GM19467 (cell line): ENCODE results near the gene SSTR3.
A peak's percentile ranks its signal among the peaks of the same experiment; 100 is the strongest.

Experiments
- ATAC-seq: cut with Tn5 transposase; IDR thresholded peaks from one replicate; pipeline ENCODE4 v1.9.1; 2021; ENCODE audit warnings: mild to moderate bottlenecking, moderate library complexity; ENCODE audit not compliant: unreplicated experiment

SSTR3 gene

DNA sequence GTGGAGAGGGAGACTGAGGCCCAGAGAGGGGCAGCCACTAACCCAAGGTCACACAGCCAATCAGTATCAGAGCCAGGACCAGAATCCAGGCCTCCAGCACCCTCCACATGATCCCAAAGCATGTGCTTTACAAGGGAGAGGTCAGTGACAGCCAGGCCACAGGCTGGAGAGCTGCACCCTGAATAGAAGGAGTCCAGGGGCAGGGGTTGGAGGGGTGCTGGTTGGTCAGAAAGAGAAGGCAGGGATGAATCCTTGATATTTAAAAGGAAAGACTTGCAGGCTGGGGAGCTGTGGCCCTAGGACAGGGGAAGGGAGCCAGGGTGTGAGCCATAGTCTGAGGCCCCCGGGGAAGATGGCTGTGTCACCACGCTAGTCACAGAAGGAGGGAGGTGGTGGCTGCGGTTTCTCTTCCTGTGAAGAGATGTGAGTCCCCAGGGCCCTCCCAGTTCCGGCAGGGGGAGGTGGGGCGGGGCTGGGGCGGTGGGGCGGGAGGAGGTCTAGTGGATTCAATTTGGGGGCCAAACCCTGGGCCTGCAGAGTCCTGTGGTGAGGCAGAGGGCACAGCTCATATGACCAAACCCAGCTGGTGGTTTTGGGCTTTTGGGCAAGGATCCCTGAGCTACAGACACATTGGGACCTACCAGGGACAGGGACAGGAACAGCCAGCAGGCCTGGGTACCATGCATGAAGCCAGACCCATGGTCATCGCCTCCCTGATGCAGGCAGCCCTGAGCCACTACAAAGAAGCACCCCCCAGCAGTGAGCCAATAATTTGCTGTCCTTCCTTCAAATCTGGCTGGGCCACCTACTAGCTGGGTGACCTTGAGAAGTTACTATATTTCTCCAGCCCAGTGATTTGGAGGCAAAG is 17.8 kb upstream of the SSTR3 start:
- peak; percentile 55 for ATAC-seq

DNA sequence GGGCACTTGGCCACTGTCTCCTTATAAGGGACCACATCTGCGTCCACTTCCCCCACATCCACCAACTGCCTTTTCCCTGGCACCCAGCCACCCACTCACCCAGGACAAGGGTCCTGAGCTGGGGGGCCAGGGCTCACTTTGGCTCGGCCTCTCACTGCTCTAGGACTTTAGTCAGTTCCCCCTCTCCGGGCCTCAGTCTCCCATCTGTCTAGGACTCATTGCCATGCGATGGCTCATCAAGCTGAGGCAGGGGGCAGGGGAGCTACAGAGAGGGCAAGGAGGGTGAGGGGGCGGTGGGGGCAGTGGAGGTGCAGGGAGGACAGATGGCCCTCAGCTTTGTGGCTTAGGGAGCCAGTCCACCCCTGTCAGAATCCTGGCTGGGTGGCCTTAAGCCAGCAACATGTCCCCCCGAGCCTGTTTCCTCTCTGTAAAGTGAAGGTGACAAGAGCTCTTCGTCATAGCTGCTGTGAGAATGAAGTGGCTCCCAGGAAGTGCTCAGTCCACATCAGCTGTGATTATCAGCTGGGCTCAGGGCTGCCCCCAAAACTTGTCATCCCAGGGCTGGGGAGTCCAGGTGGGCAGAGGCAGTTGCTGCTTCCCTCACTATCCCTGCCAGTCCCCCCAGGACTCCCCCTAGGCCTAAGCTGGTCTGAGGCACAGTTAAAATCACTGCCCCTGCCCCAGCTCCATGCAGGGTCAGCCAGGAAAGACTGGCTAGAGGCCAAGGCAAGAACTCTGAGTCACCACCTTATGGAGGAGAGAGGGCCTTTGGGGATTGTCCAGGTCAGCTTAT is 16.9 kb upstream of the SSTR3 start:
- ATAC-seq = no peak

DNA sequence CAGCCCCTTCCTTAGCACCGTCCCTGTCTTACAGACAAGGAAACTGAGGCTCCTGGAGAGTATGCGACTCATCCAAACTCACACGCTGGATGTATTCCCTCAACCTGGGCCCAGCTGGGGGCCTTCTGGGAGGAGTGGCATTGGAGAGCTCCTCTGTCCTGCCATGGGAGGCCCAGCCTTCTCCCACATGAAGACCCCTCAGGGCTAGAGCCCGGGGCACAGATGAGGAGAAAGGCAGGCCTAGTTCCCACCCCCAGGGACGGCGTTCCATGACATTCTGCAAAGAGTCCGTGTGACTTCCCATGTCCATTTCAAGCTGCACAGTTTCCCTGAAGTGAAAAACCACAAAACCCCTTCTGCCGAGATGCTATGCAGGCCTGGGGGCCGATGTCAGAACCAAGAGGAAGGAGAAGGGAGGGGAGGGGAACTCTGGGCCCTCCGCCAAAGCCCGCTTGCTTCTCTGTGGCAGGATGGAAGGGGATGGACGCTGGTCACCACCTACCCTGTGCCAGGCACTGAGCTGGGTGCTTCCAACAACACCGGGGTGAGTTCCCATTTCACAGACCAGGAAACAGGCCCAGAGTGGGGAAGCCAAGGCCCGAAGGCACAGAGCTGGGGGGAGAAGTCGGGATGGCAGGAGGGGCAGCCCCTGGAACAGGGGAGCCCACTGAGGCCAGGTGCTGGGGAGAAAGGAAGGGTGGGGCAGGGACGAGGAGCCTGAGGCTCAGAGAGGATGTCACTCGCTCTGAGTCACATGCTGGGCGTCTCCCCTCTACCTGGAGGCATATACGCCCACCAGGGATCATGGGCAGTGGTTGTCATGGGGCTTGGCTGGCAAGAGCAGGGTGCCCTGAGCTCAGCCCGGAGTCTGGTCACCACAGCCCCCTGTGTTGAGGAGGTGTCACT is 16.1 kb upstream of the SSTR3 start:
- no peak for ATAC-seq

DNA sequence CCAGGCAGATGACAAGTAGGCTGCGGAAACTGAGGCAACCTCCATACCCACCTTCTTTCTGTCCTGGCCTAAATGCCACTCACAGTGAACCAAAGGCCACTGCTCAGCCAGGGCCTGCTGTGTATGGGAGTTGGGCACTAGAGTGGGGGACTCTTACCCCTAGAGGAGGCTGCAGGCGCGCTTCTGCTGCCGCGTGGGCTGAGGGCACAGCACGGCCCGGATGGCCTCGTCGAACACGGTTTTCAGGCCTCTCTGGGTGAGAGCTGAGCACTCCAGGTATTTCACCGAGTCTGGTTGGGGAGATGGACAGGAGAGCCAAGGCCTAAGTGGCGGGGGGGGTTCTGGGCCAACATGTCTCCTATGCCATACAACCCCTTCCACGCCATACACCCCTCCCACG is 14.2 kb upstream of the SSTR3 start:
- ATAC-seq = no peak

DNA sequence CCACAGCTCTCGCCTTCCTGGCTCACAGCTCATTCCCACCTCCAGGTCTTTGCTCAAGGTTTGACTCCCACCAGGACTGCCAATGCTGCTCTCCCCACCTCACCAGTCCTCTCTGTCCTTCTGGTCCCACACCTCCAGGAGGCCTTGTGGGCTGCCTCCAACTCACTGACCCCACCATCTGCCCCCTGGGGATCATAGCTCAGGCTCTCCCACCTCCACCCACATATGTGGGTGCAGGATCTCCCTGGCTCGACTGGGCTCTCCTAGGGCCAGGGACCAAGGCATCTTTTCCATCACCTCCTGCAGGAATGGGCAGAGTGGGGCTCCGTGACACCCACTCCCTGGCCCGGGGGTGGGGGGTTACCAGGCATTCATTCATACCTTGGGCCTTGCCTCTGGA is 13.8 kb upstream of the SSTR3 start:
- no peak for ATAC-seq

DNA sequence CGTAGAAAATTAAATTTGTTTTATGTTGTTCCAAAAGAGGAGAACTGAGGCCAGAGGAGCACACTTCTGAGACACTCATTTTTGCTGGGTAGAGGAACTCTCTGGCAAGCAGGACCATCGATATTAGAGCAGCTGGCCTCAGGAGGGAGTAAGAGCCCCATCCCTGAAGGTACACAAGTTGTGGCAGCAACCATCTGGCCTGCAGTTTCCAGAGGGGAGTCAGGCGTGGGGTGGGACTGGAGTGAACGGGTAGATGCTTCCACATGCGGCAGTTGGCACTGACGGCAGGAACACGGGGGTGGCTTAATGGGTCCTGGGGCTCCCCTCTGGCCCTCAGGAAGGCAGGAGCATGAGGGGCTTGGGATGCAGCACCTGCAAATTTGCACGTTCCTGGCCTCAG is 13.2 kb upstream of the SSTR3 start:
- ATAC-seq = no peak

DNA sequence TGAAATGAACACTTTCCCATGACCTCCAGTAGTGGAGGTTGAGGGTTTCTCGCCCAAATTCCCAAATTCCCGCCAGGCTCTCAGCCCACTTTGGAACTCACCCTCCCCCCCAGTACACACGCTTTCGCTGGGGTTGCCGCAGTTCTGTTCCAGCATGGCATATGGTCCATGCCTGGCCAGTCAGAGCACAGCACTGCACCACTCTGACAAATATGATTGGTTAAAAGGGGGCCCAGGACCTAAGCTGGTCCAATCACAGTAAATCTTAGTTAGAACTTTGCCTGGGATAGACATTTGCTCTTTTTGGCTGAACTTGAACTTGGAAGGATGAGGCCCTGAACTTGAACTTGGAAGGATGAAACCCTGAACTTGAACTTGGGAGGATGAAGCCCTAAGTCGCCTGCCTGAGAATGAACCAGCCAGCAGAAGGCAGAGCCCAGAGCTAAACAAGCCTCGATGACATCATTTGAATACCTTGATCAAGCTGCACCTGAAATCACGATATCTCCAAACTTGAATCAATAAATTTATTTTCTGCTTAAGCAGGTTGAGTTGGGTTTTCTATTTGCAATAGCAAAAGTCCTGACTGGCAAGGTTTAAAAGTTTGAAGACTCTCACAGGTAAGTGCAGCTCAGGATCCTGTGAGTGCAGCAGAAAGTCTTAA is 12.6 kb upstream of the SSTR3 start:
- ATAC-seq = no peak

DNA sequence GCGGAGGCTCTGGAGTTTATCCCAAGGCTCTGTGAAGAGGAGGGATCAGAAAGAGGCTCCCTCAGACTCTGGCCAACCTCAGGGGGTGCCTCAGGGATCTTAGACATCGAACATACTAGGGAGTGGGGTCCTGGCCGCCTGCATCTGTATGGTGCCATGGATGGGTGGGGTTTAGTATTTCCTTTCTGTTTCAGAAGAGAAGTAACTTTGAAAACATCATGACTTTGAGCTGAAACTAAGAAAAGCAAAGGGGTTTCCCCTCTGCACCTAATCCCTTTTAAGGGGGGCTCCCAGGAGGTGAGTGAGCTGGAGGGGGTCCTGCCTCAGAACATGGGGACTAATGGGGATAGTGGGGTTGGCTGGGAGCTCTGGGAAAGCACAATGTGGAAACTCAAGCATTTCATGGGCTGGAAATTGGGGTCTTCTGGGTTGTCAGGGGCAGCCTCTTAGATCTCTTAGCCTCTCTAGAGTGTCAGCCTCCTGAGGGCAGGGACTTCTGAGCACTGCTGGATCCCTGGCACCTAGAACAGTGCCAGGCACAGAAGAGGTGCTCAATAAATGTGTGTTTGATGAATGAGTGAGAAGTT is 11.8 kb upstream of the SSTR3 start:
- peak; percentile 42 for ATAC-seq

DNA sequence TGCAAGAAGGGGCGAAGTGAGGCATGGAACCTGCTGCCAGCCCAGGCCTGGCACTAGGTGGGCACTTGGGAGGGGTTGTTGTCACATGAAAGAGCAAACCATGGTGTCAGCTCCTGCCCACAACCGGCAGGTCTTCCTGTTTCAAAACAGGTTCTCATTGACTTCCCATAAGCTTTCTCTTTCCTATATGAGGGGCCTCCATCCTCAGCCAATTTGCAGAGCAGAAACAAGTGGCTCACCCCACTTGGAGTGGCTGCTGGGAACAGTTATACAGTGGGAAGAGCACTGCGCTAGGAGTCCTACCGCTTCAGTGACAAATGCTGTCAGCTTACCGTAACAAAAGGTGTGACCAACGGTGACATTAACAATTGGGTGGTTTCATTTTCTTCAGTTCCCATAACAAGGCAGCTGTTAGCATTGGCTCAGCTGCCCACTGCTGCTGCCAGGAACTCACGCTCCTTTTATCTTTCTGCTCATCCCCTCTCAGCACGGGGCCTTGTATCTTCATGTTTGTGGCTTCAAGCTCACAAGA is 10.2 kb upstream of the SSTR3 start:
- no peak for ATAC-seq

DNA sequence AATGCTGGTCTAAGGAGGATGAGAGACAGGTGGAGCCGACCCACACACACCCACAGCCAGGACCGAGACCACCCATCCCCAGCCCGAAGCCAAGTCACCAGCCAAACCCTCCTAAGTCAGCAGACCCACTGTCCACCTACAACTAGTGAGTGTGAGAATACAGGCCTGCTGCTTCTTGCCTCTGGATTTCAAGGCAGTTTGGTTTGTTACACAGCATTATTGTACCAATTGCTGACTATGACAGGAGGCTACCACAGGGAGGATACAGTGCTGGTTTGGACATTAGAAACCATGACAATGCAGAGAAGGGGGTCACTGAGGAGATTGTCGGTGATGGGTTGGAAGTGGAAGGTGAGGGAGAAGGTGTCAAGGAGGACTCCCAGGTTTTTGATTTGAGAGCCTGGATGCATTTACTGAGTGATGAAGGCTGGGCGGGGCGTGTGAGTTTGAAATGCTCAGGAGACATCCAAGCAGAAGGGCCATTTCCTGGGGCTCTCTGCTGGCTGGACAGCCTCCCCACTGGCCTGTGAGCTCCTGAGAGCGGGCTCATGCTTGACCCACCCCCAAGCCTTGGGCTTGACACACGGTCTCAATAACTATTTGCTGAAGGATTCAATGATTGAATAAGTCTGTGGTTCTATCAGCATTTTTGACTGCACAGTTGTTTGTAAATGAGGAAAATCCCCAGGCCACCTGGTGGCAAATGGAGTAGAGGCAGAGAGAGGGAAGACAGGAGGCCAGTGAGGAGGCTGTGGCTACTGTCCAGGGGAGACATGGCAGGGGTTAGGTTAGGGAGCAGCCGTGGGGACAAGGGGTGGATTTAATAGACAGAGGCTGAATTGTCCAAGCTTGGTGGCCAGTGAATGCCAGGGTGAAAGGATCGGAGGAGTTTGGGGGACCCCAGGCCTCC is 9.4 kb upstream of the SSTR3 start:
- ATAC-seq = no peak

DNA sequence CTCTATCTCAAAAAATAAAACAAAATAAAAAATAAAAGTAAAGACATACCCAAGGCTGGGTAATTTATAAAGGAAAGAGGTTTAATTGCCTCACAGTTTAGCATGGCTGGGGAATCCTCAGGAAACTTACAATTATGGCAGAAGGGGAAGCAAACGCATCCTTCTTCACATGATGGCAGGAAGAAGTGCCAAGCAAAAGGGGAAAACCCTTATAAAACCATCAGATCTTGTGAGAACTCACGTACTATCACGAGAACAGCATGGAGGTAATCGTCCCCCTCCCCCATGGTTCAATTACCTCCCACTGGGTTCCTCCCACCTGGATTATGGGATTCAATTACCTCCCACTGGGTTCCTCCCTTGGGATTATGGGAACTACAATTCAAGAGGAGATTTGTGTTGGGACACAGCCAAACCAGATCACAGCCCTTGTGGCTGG is 8.3 kb upstream of the SSTR3 start:
- no peak for ATAC-seq

DNA sequence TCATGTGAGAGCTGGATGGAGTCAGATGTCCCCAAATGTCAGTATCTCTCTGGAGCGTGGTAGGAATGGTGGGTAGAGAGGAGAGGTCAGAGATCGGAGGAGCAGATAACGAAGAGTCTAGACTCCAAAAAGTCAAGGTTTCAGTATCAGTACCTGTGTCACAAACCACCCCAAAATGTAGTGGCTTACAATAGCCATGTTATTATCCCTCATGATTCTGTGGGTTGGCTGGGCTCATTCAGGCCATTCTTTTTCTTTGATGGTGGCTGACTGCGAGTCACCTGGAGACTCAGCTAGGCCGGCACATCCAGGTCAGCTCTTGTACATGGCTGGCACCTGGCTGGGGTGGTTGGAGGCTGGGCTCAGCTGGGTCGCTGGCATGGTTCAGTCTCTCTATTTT is 7.3 kb upstream of the SSTR3 start:
- no peak for ATAC-seq

DNA sequence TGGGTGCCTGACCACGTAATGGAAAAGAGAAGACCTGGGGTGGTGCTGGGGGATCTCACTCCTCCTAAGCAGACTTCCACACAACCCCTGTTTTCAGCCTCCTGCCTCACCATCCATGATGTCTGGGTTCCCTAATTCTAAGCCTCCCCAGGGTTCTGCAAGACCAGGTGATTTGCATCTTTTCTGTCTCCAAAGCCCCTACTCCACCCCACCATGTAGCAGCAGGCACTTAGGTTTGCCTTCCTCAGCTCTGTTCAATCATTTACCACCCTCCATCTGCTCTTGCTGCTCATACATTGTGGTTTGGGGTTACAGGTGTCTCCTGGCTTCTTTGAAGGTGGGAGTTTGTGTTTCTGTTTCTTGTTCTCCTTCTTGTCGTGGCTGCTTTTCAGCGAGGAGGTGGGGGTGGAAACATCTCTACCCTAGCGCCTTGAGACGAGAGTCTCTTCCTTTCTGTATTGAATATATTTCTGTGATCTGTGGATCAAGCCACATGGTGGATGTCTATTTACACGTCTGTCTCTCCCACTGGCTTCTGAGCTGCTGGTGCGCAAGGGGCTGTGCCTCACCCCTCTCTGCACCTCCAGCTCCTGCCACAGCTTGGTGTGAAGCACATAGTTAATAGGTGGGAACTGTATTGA is 6.6 kb upstream of the SSTR3 start:
- ATAC-seq = peak; percentile 65

DNA sequence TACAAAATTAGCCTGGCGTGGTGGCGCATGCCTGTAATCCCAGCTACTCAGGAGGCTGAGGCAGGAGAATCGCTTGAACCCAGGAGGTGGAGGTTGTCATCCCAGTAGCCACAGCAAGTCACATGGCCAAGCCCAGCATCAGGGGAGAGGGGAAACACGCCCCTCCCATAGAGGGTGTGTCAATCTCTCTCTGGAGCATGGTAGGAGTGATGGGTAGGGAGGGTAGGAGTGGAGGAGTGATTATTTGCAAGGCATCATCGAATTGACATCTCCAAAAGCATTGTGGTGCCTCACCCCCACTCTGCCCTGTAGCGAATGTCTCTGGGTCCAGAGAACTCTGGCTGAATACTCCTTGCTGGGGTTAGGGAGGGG is 6.1 kb upstream of the SSTR3 start:
- ATAC-seq = no peak

DNA sequence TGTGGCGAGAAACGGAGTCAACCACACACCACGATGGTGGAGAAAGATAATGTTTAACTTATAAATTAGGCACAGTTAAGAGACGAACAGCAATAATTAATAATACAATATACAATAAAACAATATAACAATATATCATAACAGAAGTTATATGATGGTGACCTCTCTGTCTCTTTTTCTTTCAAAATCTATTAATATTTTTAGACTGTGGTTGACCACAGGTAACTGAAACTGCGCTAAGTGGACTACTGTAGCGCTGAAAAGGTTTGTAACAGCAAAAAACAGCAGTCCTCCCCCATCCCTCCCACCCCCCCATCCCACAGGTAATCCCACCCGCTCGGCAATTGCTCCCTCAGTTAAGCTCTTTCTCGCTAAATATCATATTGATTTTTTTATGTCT is 3.6 kb upstream of the SSTR3 start:
- no peak for ATAC-seq

DNA sequence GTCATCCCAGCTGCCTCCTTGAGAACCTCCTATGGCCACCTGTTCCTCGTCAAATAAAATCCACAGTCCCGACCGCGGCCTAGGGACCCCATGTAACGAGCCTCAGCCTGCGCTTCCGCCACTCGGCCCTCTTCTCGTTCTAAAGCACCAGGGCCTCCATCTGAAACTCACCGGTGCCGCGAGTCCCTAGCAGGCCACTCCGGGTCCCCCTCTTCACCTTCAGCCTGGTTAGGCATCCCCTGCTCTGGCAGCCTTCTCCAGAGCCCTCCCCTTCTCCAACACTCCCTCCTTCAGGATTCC is 2.4 kb upstream of the SSTR3 start:
- ATAC-seq = no peak

DNA sequence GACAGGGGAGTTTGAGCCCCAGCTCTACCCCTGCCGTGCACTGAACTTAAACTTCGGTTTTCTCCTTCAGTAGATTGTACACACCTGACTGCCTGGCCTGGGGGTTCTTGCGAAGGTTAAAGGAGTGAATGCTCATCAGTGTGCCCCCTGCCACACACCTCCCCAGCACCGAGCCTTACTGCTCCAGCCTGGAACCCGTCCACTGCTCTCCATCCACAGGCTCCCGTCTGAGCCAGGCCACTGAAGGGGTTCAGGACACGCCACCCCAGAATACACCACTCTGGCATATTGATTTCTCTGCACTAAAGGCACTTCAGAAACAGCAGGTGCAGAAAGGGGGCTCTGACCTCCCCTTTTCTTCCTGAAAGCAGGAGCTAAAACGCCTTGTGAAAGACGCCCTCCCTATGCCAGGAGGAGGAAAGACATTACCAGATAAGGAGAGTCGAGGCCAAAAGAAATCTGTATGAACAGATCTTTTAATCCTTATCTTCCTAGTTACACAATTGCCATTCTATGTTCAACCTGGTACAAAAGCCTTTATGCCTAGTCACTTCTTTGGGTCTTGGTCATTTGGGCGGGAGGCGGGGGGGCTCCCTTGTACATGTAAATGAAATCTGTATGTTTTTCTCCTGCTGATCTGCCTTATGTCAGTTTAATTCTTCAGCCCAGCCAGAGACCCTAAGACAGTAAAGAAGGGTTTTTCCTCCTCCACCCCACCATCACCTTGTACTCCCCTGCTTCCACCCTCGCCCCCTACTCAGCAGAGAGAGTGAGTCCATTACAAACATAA is 1.9 kb upstream of the SSTR3 start:
- no peak for ATAC-seq
